Measurements from ENCODE around the gene POLR2M. TPM values are rescaled to one million over a fixed set of nuclear protein-coding genes. Genes with fewer than 3 reads are reported as not detected.

POLR2M gene
- total and polyA plus RNA-seq, 4 donors: 20.6 to 306 (median 84.8) TPM

DNA sequence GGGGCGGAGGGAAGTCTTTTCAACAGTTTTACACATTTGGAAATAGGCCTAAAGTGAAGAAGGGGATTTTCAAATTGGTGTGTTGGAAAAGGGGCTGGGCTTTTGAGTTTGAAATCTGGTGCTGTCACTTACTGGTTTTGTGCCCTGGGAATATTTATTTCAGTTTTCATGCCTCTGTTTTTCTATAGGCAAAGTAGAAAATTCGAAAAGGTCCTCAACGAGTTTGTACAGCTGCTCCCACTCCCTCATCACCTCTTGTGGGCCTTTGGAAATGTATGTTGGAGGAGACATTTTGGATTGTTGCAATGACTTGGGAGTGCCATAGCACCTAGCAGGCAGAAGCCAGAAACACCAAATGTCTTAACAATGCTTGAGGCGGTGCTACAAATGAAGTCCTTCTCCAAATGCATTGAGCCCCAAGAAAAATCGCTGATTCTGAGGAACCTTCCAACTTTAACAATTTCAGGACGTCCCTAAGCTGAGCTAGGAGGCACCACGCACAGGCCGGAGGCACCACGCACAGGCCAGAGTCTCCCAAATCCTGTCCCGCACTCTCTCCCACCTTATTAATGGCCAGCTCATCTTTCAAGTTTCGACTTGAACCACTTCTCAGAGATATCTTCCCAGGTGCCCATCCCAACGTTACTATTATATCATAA lies 639 bp upstream of the POLR2M start:
- Histone ChIP-seq H3K27ac (ENCODE audit: low read depth in 1 of 2, low read length in 1 of 2) (peak overlapping the region; percentile 80 to 86), H3K4me1 (ENCODE audit: control insufficient read depth in 5 of 5, insufficient read depth in 5 of 5, low read length in 5 of 5) (peaks cover 0 to 21% (median 8%) of the 10 kb centered on the region in 5 donors), H3K4me3 (no peak overlapping the region), H3K9me3 (ENCODE audit: control insufficient read depth in 4 of 4, insufficient read depth in 3 of 4, low read length in 3 of 4) (no peaks in the 10 kb centered on the region), H3K27me3 (ENCODE audit: control insufficient read depth in 3 of 3, insufficient read depth in 3 of 3, low read length in 2 of 3) (no peaks in the 10 kb centered on the region), H3K36me3 (ENCODE audit: control insufficient read depth in 4 of 4, insufficient read depth in 4 of 4, low read length in 4 of 4) (peaks cover 2 to 15% (median 11%) of the 10 kb centered on the region in 4 donors), H3K9ac (ENCODE audit: insufficient read depth in 1 of 2, low read length in 2 of 2) (peak overlapping the region; percentile 59 to 86)
- peak in 2 of 3 donors; percentile 21 to 46 for DNase-seq
- 79 to 82% methylated on average over 12 of the region's 12 CpGs for WGBS, 2 donors
- TF ChIP-seq, protein P1, sequence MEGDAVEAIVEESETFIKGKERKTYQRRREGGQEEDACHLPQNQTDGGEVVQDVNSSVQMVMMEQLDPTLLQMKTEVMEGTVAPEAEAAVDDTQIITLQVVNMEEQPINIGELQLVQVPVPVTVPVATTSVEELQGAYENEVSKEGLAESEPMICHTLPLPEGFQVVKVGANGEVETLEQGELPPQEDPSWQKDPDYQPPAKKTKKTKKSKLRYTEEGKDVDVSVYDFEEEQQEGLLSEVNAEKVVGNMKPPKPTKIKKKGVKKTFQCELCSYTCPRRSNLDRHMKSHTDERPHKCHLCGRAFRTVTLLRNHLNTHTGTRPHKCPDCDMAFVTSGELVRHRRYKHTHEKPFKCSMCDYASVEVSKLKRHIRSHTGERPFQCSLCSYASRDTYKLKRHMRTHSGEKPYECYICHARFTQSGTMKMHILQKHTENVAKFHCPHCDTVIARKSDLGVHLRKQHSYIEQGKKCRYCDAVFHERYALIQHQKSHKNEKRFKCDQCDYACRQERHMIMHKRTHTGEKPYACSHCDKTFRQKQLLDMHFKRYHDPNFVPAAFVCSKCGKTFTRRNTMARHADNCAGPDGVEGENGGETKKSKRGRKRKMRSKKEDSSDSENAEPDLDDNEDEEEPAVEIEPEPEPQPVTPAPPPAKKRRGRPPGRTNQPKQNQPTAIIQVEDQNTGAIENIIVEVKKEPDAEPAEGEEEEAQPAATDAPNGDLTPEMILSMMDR (IDR thresholded peaks at IDR 0.05; ENCODE audit: control extremely low read depth, extremely low read depth): no peak
- no peak for ATAC-seq (ENCODE audit: insufficient read depth, low FRiP score)

DNA sequence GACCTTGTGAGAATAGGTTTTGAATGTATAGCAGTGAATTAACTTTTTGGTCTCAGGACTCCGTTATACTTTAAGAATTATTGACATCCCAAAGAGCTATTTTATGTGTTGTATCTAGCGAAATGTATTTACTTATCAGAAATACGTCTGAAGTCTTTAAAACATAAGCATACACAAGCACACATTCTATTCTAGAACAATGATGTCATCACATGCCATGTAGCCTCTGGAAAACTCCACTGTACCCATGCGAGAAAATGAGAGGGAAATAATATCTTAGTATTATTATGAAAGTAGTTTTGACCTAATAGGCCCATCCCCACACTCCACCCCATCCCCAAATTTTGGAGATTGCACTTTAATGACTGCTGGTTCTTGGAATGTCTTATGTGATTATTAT lies 1.5 kb downstream of the POLR2M start:
- peak overlapping the region; percentile 77 to 88 for H3K9ac ChIP-seq (ENCODE audit: insufficient read depth in 1 of 2, low read length in 2 of 2)
- peaks cover 21 to 35% (median 28%) of the 10 kb centered on the region in 4 donors for H3K36me3 ChIP-seq (ENCODE audit: control insufficient read depth in 4 of 4, insufficient read depth in 4 of 4, low read length in 4 of 4)
- H3K27me3 ChIP-seq (ENCODE audit: control insufficient read depth in 3 of 3, insufficient read depth in 3 of 3, low read length in 2 of 3): no peaks in the 10 kb centered on the region
- peaks cover 0 to 21% (median 8%) of the 10 kb centered on the region in 5 donors for H3K4me1 ChIP-seq (ENCODE audit: control insufficient read depth in 5 of 5, insufficient read depth in 5 of 5, low read length in 5 of 5)
- peak overlapping the region in 1 of 2 donors; percentile 98 for H3K27ac ChIP-seq (ENCODE audit: low read depth in 1 of 2, low read length in 1 of 2)
- peak in 2 of 3 donors; percentile 27 to 31 for DNase-seq
- H3K4me3 ChIP-seq: no peak overlapping the region
- 54 to 71% methylated on average over 4 of the region's 4 CpGs for WGBS, 2 donors
- ATAC-seq (ENCODE audit: insufficient read depth, low FRiP score): no peak
- TF ChIP-seq, protein P1 (IDR thresholded peaks at IDR 0.05; ENCODE audit: control extremely low read depth, extremely low read depth): no peak
- H3K9me3 ChIP-seq (ENCODE audit: control insufficient read depth in 4 of 4, insufficient read depth in 3 of 4, low read length in 3 of 4): no peaks in the 10 kb centered on the region

DNA sequence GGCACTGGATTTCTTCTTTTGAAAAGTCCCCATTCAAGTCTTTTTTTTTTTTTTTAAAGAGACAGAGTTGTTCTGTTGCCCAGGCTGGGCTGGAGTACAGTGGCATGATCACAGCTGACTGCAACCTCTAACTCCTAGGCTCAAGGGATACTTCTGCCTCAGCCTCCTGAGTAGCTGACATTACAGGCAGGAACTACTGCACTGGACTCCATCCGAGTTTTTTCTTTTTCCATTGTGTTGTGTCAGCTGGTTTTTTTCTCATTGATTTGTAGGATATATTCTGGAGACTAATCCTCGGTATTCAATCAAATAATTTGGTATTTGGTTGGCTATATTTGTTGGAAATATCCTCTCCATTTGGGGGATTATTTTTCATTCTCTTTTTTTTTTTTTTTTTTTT lies 11.8 kb downstream of the POLR2M start:
- Histone ChIP-seq H3K36me3 (ENCODE audit: control insufficient read depth in 4 of 4, insufficient read depth in 4 of 4, low read length in 4 of 4) (peaks cover 7 to 19% (median 17%) of the 10 kb centered on the region in 4 donors), H3K9ac (ENCODE audit: insufficient read depth in 1 of 2, low read length in 2 of 2) (no peak overlapping the region), H3K27me3 (ENCODE audit: control insufficient read depth in 3 of 3, insufficient read depth in 3 of 3, low read length in 2 of 3) (no peaks in the 10 kb centered on the region), H3K4me3 (no peak overlapping the region), H3K9me3 (ENCODE audit: control insufficient read depth in 4 of 4, insufficient read depth in 3 of 4, low read length in 3 of 4) (no peaks in the 10 kb centered on the region), H3K4me1 (ENCODE audit: control insufficient read depth in 5 of 5, insufficient read depth in 5 of 5, low read length in 5 of 5) (peaks cover 0 to 4% (median 0%) of the 10 kb centered on the region in 5 donors), H3K27ac (ENCODE audit: low read depth in 1 of 2, low read length in 1 of 2) (no peak overlapping the region)
- WGBS, 2 donors: 88 to 92% methylated on average over 2 of the region's 2 CpGs
- TF ChIP-seq, protein P1 (IDR thresholded peaks at IDR 0.05; ENCODE audit: control extremely low read depth, extremely low read depth): no peak
- no peak for ATAC-seq (ENCODE audit: insufficient read depth, low FRiP score)
- no peak for DNase-seq

Measured in lung (tissue), 12 donors.